PC-9 (cell line): ENCODE measurements around the gene GRIK3.

Source experiments
- CTCF ChIP-seq: fragments of 200-600 bp; sonication (generic); conservative IDR thresholded peaks from 2 replicates; pipeline ENCODE4 v1.6.1; 2017; ENCODE audit warnings: mixed run types, antibody characterized with exemption, mild to moderate bottlenecking, moderate library complexity
- EZH2 ChIP-seq: fragments of 200-600 bp; sonication (generic); IDR thresholded peaks from 2 replicates; pipeline ENCODE4 v1.8.0; 2017; ENCODE audit warnings: antibody characterized with exemption, low read depth

DNA sequence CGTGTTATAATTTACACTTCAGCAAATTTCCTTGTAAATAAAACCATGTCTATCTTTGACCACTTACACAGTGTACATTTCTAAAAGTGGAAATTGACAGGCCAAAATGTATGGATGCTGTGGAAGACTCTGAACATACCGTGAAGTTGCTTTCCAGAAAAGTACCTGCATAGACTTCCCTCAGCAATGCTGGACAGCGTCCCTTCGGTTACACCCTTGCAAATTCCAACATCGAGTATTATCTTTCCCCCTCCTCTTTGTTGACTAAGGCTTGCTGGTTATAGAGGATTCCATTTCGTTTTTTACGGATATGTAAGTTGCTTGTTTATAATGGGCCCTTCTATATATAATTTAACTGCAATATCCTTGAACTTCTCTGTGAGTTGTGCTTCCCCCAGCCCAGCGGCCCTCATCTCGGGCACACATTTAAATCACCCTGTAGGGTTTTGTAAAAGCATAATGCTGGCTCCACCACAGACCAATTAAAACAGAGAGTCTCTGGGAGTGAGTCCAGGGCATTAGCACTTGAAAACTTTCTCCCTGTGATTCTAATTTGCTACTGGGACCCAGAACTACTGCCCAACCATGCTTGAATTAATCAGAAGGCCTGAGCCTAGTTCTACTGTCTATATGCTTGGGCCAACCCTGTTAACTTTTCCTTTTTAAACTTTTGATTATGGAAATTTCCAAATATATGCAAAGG is 230.3 kb downstream of the GRIK3 start:
- no peak for TF ChIP-seq CTCF
- TF ChIP-seq EZH2 = no peak
